Activated naive CD4-positive, alpha-beta T cell treated with anti-CD3 and anti-CD28 coated beads, Interleukin-2, amount 10 ng/mL, durations not matched to agents 7 days and 5 days (primary cell): Measurements from ENCODE around the gene ZFP28.

Source experiments
- CTCF ChIA-PET: fragments of 350-600 bp; sonication (Branson Sonifier 250); formaldehyde crosslinking; loops from one replicate; lab custom pipeline; 2021; ENCODE audit warnings: antibody characterized with exemption; lab: Charles Lee
- DNase-seq: peaks from one replicate; pipeline ENCODE4 v3.0.0-alpha.2; 2020
- H3K27ac Mint-ChIP-seq: one replicate; pipeline ENCODE4 v1.8.0; 2021; ENCODE audit warnings: mild to moderate bottlenecking, moderate library complexity, mixed read lengths
- H3K27me3 Mint-ChIP-seq: one replicate; pipeline ENCODE4 v1.8.0; 2021; ENCODE audit warnings: mild to moderate bottlenecking, mixed read lengths
- H3K36me3 Mint-ChIP-seq: one replicate; pipeline ENCODE4 v1.8.0; 2021; ENCODE audit warnings: mixed read lengths
- H3K4me1 Mint-ChIP-seq: one replicate; pipeline ENCODE4 v1.8.0; 2021; ENCODE audit warnings: mixed read lengths
- H3K4me3 Mint-ChIP-seq: one replicate; pipeline ENCODE4 v1.8.0; 2021; ENCODE audit warnings: mild to moderate bottlenecking, moderate library complexity, mixed read lengths
- H3K9me3 Mint-ChIP-seq: one replicate; pipeline ENCODE4 v1.8.0; 2021; ENCODE audit warnings: mixed read lengths

Gene ZFP28

GRCh38 chr19:56538761-56539263 is at the start of gene ZFP28:
Gene ZFP28, plus strand, starts transcription at chr19:56538948. Its CDS starts 71 bp downstream, at chr19:56539019.
- H3K27ac Mint-ChIP-seq = peak within 1 kb of the TSS; percentile 97
- peak within 1 kb of the TSS; percentile 83 for H3K4me3 Mint-ChIP-seq
- DNase-seq = peak; percentile 77
- peaks cover 34% of the 10 kb centered on the region for H3K36me3 Mint-ChIP-seq
- CTCF ChIA-PET = no interaction called here
- no peaks in the 10 kb centered on the region for H3K27me3 Mint-ChIP-seq
- H3K9me3 Mint-ChIP-seq = peaks cover 67% of the 10 kb centered on the region
- peaks cover 19% of the 10 kb centered on the region for H3K4me1 Mint-ChIP-seq

- no peak overlapping the region for H3K27ac Mint-ChIP-seq
- CTCF ChIA-PET = no interaction called here
- H3K9me3 Mint-ChIP-seq = peaks cover 75% of the 10 kb centered on the region
- no peaks in the 10 kb centered on the region for H3K36me3 Mint-ChIP-seq
- DNase-seq = no peak
- H3K27me3 Mint-ChIP-seq = no peaks in the 10 kb centered on the region
- no peaks in the 10 kb centered on the region for H3K4me1 Mint-ChIP-seq
- no peak overlapping the region for H3K4me3 Mint-ChIP-seq
These were observed 47.3 kb upstream of the ZFP28 start for GRCh38 chr19:56491399-56491798.

GRCh38 chr19:56504581-56504980 is 34.2 kb upstream of the ZFP28 start:
- H3K27ac Mint-ChIP-seq = no peak overlapping the region
- CTCF ChIA-PET = no interaction called here

GRCh38 chr19:56507446-56508289 is 31.1 kb upstream of the ZFP28 start, which contains the start of gene ZNF471:
Gene ZNF471, plus strand, starts transcription at chr19:56507855. Its CDS starts 3,717 bp downstream, at chr19:56511572.
- peaks cover 6% of the 10 kb centered on the region for H3K27me3 Mint-ChIP-seq
- DNase-seq = peak; percentile 83
- CTCF ChIA-PET = no interaction called here
- no peak within 1 kb of the TSS for H3K4me3 Mint-ChIP-seq
- peaks cover 5% of the 10 kb centered on the region for H3K4me1 Mint-ChIP-seq
- H3K36me3 Mint-ChIP-seq = peaks cover 3% of the 10 kb centered on the region
- peak within 1 kb of the TSS; percentile 56 for H3K27ac Mint-ChIP-seq
- H3K9me3 Mint-ChIP-seq = peaks cover 16% of the 10 kb centered on the region

More at GRCh38 chr19:56504581-56504980, 34.2 kb upstream of the ZFP28 start:
- no peak for DNase-seq
- Mint-ChIP-seq H3K36me3 (peaks cover 3% of the 10 kb centered on the region), H3K4me1 (peaks cover 5% of the 10 kb centered on the region), H3K9me3 (peaks cover 33% of the 10 kb centered on the region), H3K4me3 (no peak overlapping the region), H3K27me3 (peaks cover 6% of the 10 kb centered on the region)

- peaks cover 6% of the 10 kb centered on the region for H3K27me3 Mint-ChIP-seq
- CTCF ChIA-PET = no interaction called here
- H3K4me3 Mint-ChIP-seq = no peak overlapping the region
- DNase-seq = no peak
- H3K4me1 Mint-ChIP-seq = peaks cover 5% of the 10 kb centered on the region
- H3K9me3 Mint-ChIP-seq = peaks cover 16% of the 10 kb centered on the region
- peaks cover 3% of the 10 kb centered on the region for H3K36me3 Mint-ChIP-seq
- H3K27ac Mint-ChIP-seq = no peak overlapping the region
These were observed 30.4 kb upstream of the ZFP28 start for GRCh38 chr19:56508290-56508778.

GRCh38 chr19:56525214-56525860 is 13.4 kb upstream of the ZFP28 start:
- H3K9me3 Mint-ChIP-seq = peaks cover 73% of the 10 kb centered on the region
- H3K4me1 Mint-ChIP-seq = no peaks in the 10 kb centered on the region

GRCh38 chr19:56537442-56537841 is 1.3 kb upstream of the ZFP28 start:
- Mint-ChIP-seq H3K36me3 (peaks cover 33% of the 10 kb centered on the region), H3K4me3 (peak overlapping the region; percentile 83), H3K27me3 (no peaks in the 10 kb centered on the region), H3K4me1 (peaks cover 19% of the 10 kb centered on the region), H3K27ac (peak overlapping the region; percentile 97), H3K9me3 (peaks cover 75% of the 10 kb centered on the region)
- DNase-seq = no peak
- CTCF ChIA-PET = no interaction called here

More at GRCh38 chr19:56525214-56525860, 13.4 kb upstream of the ZFP28 start:
- H3K27ac Mint-ChIP-seq = no peak overlapping the region
- no peak for DNase-seq
- peaks cover 7% of the 10 kb centered on the region for H3K36me3 Mint-ChIP-seq
- CTCF ChIA-PET = no interaction called here
- no peaks in the 10 kb centered on the region for H3K27me3 Mint-ChIP-seq
- no peak overlapping the region for H3K4me3 Mint-ChIP-seq

GRCh38 chr19:56538254-56538760 is 441 bp upstream of the ZFP28 start:
- peak overlapping the region; percentile 83 for H3K4me3 Mint-ChIP-seq
- DNase-seq = peak; percentile 91
- peak overlapping the region; percentile 97 for H3K27ac Mint-ChIP-seq
- no peaks in the 10 kb centered on the region for H3K27me3 Mint-ChIP-seq
- CTCF ChIA-PET = no interaction called here
- H3K4me1 Mint-ChIP-seq = peaks cover 19% of the 10 kb centered on the region
- peaks cover 34% of the 10 kb centered on the region for H3K36me3 Mint-ChIP-seq
- peaks cover 70% of the 10 kb centered on the region for H3K9me3 Mint-ChIP-seq

- CTCF ChIA-PET = no interaction called here
- Mint-ChIP-seq H3K27ac (no peak overlapping the region), H3K27me3 (no peaks in the 10 kb centered on the region), H3K9me3 (peaks cover 59% of the 10 kb centered on the region), H3K4me3 (no peak overlapping the region), H3K36me3 (peaks cover 35% of the 10 kb centered on the region), H3K4me1 (peaks cover 9% of the 10 kb centered on the region)
- DNase-seq = no peak
These were observed 5.0 kb downstream of the ZFP28 start for GRCh38 chr19:56543776-56544175.

- CTCF ChIA-PET = no interaction called here
- Mint-ChIP-seq H3K4me3 (no peak overlapping the region), H3K4me1 (no peaks in the 10 kb centered on the region), H3K27ac (no peak overlapping the region), H3K36me3 (peaks cover 37% of the 10 kb centered on the region), H3K9me3 (peaks cover 47% of the 10 kb centered on the region), H3K27me3 (no peaks in the 10 kb centered on the region)
- DNase-seq = no peak
These were observed 8.8 kb downstream of the ZFP28 start for GRCh38 chr19:56547535-56547934.

- peaks cover 33% of the 10 kb centered on the region for H3K36me3 Mint-ChIP-seq
- DNase-seq = no peak
- H3K27ac Mint-ChIP-seq = no peak overlapping the region
- H3K27me3 Mint-ChIP-seq = no peaks in the 10 kb centered on the region
- H3K4me1 Mint-ChIP-seq = no peaks in the 10 kb centered on the region
- H3K9me3 Mint-ChIP-seq = peaks cover 61% of the 10 kb centered on the region
- no peak overlapping the region for H3K4me3 Mint-ChIP-seq
- CTCF ChIA-PET = no interaction called here
These were observed 15.6 kb downstream of the ZFP28 start for GRCh38 chr19:56554272-56554869.

GRCh38 chr19:56562766-56563165 is 24.0 kb downstream of the ZFP28 start:
- H3K4me3 Mint-ChIP-seq = no peak overlapping the region
- CTCF ChIA-PET = no interaction called here
- H3K9me3 Mint-ChIP-seq = peaks cover 78% of the 10 kb centered on the region
- H3K27me3 Mint-ChIP-seq = no peaks in the 10 kb centered on the region
- peaks cover 17% of the 10 kb centered on the region for H3K36me3 Mint-ChIP-seq
- H3K4me1 Mint-ChIP-seq = peaks cover 12% of the 10 kb centered on the region
- no peak for DNase-seq
- no peak overlapping the region for H3K27ac Mint-ChIP-seq

GRCh38 chr19:56566904-56567273 is 28.1 kb downstream of the ZFP28 start:
- peak; percentile 64 for DNase-seq
- Mint-ChIP-seq H3K27ac (peak overlapping the region; percentile 92), H3K27me3 (no peaks in the 10 kb centered on the region), H3K4me3 (peak overlapping the region; percentile 95), H3K9me3 (peaks cover 69% of the 10 kb centered on the region), H3K4me1 (peaks cover 21% of the 10 kb centered on the region), H3K36me3 (peaks cover 51% of the 10 kb centered on the region)
- CTCF ChIA-PET = no interaction called here
